Thyroid gland (tissue), 4 donors: ENCODE results near the gene FXYD6. TPM values are rescaled to one million over a fixed set of nuclear protein-coding genes. Genes with fewer than 3 reads are reported as not detected.

Source experiments
- DNase-seq, 2 donors: peaks; one replicate each; pipeline ENCODE4 v3.0.0-alpha.2; 2019
- H3K27ac ChIP-seq, 3 donors: fragments of 200-600 bp; sonication (generic); 1 replicate in 2 of 3; 2 replicates in 1 of 3; pipeline ENCODE4 v1.5.1; 2016 to 2019; ENCODE audit warnings: mild to moderate bottlenecking in 1 of 3, moderate library complexity in 1 of 3
- H3K27me3 ChIP-seq: fragments of 200-600 bp; sonication (generic); one replicate; pipeline ENCODE4 v1.5.1; 2019
- H3K36me3 ChIP-seq, 2 donors: fragments of 200-600 bp; sonication (generic); one replicate each; pipeline ENCODE4 v1.5.1; 2016 to 2019
- H3K4me1 ChIP-seq, 2 donors: fragments of 200-600 bp; sonication (generic); one replicate each; pipeline ENCODE4 v1.5.1; 2017 to 2019
- H3K4me3 ChIP-seq, 3 donors: fragments of 200-600 bp; sonication (generic); replicated peaks in 1 of 3; 1 replicate in 2 of 3; 2 replicates in 1 of 3; pipeline ENCODE4 v1.5.1; 2016; ENCODE audit warnings: mild to moderate bottlenecking in 1 of 3
- H3K9me3 ChIP-seq: fragments of 200-600 bp; sonication (generic); one replicate; pipeline ENCODE4 v1.5.1; 2017
- CTCF ChIP-seq, 6 experiments: fragments of 200-600 bp in 3 of 6; fragments of 450-650 bp in 3 of 6; sonication (generic) in 3 of 6; IDR thresholded peaks; one replicate each; pipeline ENCODE4 v1.5.1; 2016 to 2019; ENCODE audit warnings: antibody characterized with exemption in 6 of 6, mild to moderate bottlenecking in 2 of 6, inconsistent platforms in 1 of 6, moderate library complexity in 1 of 6
- POLR2A ChIP-seq, 2 donors: fragments of 450-650 bp; IDR thresholded peaks; one replicate each; pipeline ENCODE4 v1.6.1; 2017; ENCODE audit warnings: antibody characterized with exemption in 2 of 2, mild to moderate bottlenecking in 2 of 2, moderate library complexity in 1 of 2
- WGBS, 2 donors: methylation state at CpG; one replicate each; pipeline ENCODE4 v1.1.5; 2017; 5-methylcytosine and 5-hydroxymethylcytosine counted together
- intact Hi-C: fragments of 100-400 bp; cut with DNase I; formaldehyde crosslinking; loops from one replicate; pipeline ENCODE4 v1.15.1; 2023
- total RNA-seq, 4 donors: library from RNA; depleted of rRNA; stranded (reverse); fragments of >200 nt; gene quantifications; one replicate each; pipeline ENCODE4 v1.2.3, GENCODE V29; 2016

Gene FXYD6
- total RNA-seq, 4 donors from 2014 or later: 34.2 to 143 (median 88.6) TPM

- Histone ChIP-seq H3K4me3 (no peak overlapping the region), H3K4me1 (peaks cover 15 to 33% of the 10 kb centered on the region in 2 donors), H3K27me3 (no peaks in the 10 kb centered on the region), H3K36me3 (no peaks in the 10 kb centered on the region), H3K27ac (peak overlapping the region in 2 of 3 donors; percentile 35 to 67), H3K9me3 (no peaks in the 10 kb centered on the region)
- TF ChIP-seq POLR2A (IDR thresholded peaks at IDR 0.05): no peak
- no peak for TF ChIP-seq CTCF (IDR thresholded peaks at IDR 0.05)
- intact Hi-C loops: no loop called here
- 44 to 48% methylated on average over 9 of the region's 9 CpGs for WGBS, 2 donors
- DNase-seq: no peak
These were observed 11.1 kb upstream of the FXYD6 start for GRCh38 chr11:117887431-117888138.

GRCh38 chr11:117885777-117886176 is 9.3 kb upstream of the FXYD6 start:
- 52 to 67% methylated on average over 11 of the region's 11 CpGs for WGBS, 2 donors
- Histone ChIP-seq H3K4me1 (peaks cover 21 to 46% of the 10 kb centered on the region in 2 donors), H3K4me3 (no peak overlapping the region), H3K9me3 (no peaks in the 10 kb centered on the region), H3K27ac (peak overlapping the region in 2 of 3 donors; percentile 42 to 44), H3K36me3 (no peaks in the 10 kb centered on the region), H3K27me3 (no peaks in the 10 kb centered on the region)
- TF ChIP-seq POLR2A (IDR thresholded peaks at IDR 0.05): no peak
- intact Hi-C loops: no loop called here
- no peak for DNase-seq

DNA sequence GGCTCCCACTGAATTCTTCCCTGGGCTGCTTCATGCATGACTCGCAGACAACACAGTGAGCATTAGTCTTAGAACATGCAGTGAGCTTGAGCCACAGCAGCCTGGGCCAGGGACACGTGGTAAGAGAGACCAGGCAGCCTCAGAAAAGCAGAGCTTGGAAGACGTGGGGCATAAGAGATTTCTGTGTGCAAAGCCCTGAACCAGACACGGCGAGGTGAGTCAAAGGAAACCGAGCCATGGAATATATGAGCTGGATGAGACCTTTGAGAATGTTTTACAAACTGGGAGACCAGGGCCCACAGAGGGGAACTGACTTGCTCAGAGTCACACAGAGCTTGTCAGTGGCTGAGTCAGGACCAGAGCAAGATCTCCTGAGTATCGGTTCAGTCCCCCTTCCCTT is 8.5 kb upstream of the FXYD6 start:
- no peaks in the 10 kb centered on the region for H3K9me3 ChIP-seq
- peaks cover 21 to 49% of the 10 kb centered on the region in 2 donors for H3K4me1 ChIP-seq
- H3K4me3 ChIP-seq: no peak overlapping the region
- no peak overlapping the region for H3K27ac ChIP-seq
- no peaks in the 10 kb centered on the region for H3K36me3 ChIP-seq
- 80 to 83% methylated on average over 7 of the region's 7 CpGs for WGBS, 2 donors
- intact Hi-C loops: no loop called here
- TF ChIP-seq CTCF (IDR thresholded peaks at IDR 0.05) (no peak), POLR2A (IDR thresholded peaks at IDR 0.05) (no peak)
- DNase-seq: no peak
- H3K27me3 ChIP-seq: no peaks in the 10 kb centered on the region

GRCh38 chr11:117883063-117883462 is 6.6 kb upstream of the FXYD6 start:
- TF ChIP-seq POLR2A (IDR thresholded peaks at IDR 0.05) (no peak), CTCF (IDR thresholded peaks at IDR 0.05) (no peak)
- intact Hi-C loops: no loop called here
- Histone ChIP-seq H3K36me3 (no peaks in the 10 kb centered on the region), H3K4me3 (no peak overlapping the region), H3K27ac (no peak overlapping the region), H3K9me3 (no peaks in the 10 kb centered on the region), H3K27me3 (no peaks in the 10 kb centered on the region), H3K4me1 (peaks cover 21 to 44% of the 10 kb centered on the region in 2 donors)
- WGBS, 2 donors: 90 to 98% methylated on average over 3 of the region's 3 CpGs
- no peak for DNase-seq

GRCh38 chr11:117882311-117882905 is 6.0 kb upstream of the FXYD6 start:
- 38 to 45% methylated on average over 11 of the region's 11 CpGs for WGBS, 2 donors
- intact Hi-C loops: no loop called here
- DNase-seq: no peak

More at GRCh38 chr11:117882311-117882905, 6.0 kb upstream of the FXYD6 start:
- Histone ChIP-seq H3K4me3 (no peak overlapping the region), H3K9me3 (no peaks in the 10 kb centered on the region), H3K4me1 (peaks cover 17 to 39% of the 10 kb centered on the region in 2 donors), H3K27ac (no peak overlapping the region), H3K27me3 (no peaks in the 10 kb centered on the region), H3K36me3 (no peaks in the 10 kb centered on the region)
- TF ChIP-seq POLR2A (IDR thresholded peaks at IDR 0.05) (no peak), CTCF (IDR thresholded peaks at IDR 0.05) (no peak)
